ENCODE results near the gene CD82.

GRCh38 chr11:44661311-44661717 lies 95.9 kb downstream of the CD82 start:
- TF ChIP-seq CTCF (IDR thresholded peaks at IDR 0.05; ENCODE audit: insufficient read depth, low read length, poor library complexity, severe bottlenecking) (no peak), EZH2phosphoT487 (conservative IDR thresholded peaks at IDR 0.05; ENCODE audit: low read length) (no peak)

All from SU-DHL-6 (cell line).